SH-SY5Y (cell line): ENCODE data around the gene CDC25B.

Source experiments
- GATA2 ChIP-seq: IDR thresholded peaks from 2 replicates; pipeline ENCODE4 v1.6.1; 2011; ENCODE audit warnings: mild to moderate bottlenecking, low read depth, low read length
- GATA3 ChIP-seq: IDR thresholded peaks from 2 replicates; pipeline ENCODE4 v1.6.1; 2011; ENCODE audit warnings: low read depth, mild to moderate bottlenecking, low read length, moderate library complexity

- TF ChIP-seq GATA2 (no peak), GATA3 (no peak)
Measured at GRCh38 chr20:3802524-3803239, 6.6 kb downstream of the CDC25B start.
